PC-9 (cell line): ENCODE data around the gene SYNGR4.

Experiments used
- CTCF ChIP-seq: fragments of 200-600 bp; sonication (generic); conservative IDR thresholded peaks from 2 replicates; pipeline ENCODE4 v1.6.1; 2017; ENCODE audit warnings: mixed run types, antibody characterized with exemption, mild to moderate bottlenecking, moderate library complexity
- EZH2 ChIP-seq: fragments of 200-600 bp; sonication (generic); IDR thresholded peaks from 2 replicates; pipeline ENCODE4 v1.8.0; 2017; ENCODE audit warnings: antibody characterized with exemption, low read depth

DNA sequence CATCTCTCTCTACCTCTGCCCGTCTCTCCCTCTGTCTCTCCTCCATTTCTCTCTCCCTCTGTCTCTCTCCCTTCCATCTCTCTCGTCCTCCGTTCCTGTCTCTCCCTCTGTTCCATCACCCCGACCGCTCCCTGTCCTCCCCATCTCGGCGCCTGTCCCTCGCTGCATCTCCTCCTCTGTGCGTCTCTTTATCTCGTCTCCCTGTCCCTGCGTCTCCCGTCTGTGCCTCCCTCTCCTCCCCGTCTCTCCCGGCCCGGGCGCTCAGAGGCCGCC, 33.9 kb downstream of the SYNGR4 start:
- TF ChIP-seq CTCF (no peak), EZH2 (no peak)
